Spinal cord (tissue), 10 donors: ENCODE measurements around the gene GABRE. TPM values are rescaled to one million over a fixed set of nuclear protein-coding genes. Genes with fewer than 3 reads are reported as not detected.

Source experiments
- DNase-seq, 6 donors: peaks; one replicate each; pipeline versions ENCODE4 v3.0.0 to v3.0.0-alpha.2; 2013 to 2015; ENCODE audit warnings: low spot score in 6 of 6, low read depth in 4 of 6
- H3K27ac ChIP-seq: one replicate; pipeline ENCODE4 v1.5.1; 2013; ENCODE audit warnings: low read depth, low read length, control low read depth
- H3K27me3 ChIP-seq: one replicate; pipeline ENCODE4 v1.6.1; 2013; ENCODE audit warnings: low read length; ENCODE audit not compliant: control insufficient read depth, insufficient read depth
- H3K36me3 ChIP-seq: one replicate; pipeline ENCODE4 v1.6.1; 2013; ENCODE audit warnings: low read length; ENCODE audit not compliant: control insufficient read depth, insufficient read depth
- H3K4me1 ChIP-seq: one replicate; pipeline ENCODE4 v1.6.1; 2013; ENCODE audit warnings: low read length; ENCODE audit not compliant: control insufficient read depth, insufficient read depth
- H3K4me3 ChIP-seq: one replicate; pipeline ENCODE4 v1.5.1; 2013; ENCODE audit warnings: low read depth, low read length, control low read depth
- H3K9me3 ChIP-seq: one replicate; pipeline ENCODE4 v1.6.1; 2013; ENCODE audit warnings: low read length; ENCODE audit not compliant: control insufficient read depth, insufficient read depth
- WGBS: methylation state at CpG from one replicate; pipeline ENCODE4 v1.1.5; 2013; ENCODE audit warnings: missing lambda C conversion rate; ENCODE audit not compliant: insufficient coverage; 5-methylcytosine and 5-hydroxymethylcytosine counted together
- polyA plus RNA-seq, 2 donors: library from polyadenylated mRNA; unstranded; fragments of 120-200 nt; gene quantifications; one replicate each; pipeline ENCODE4 v1.2.1, GENCODE V29; 2013; ENCODE audit not compliant: insufficient read length in 2 of 2
- total RNA-seq, 2 donors: library from RNA; depleted of rRNA in 1 of 2; stranded (reverse); fragments of 120-200 nt in 1 of 2; fragments of >200 nt in 1 of 2; gene quantifications; one replicate each; pipeline versions ENCODE4 v1.2.3 to v1.2.4, GENCODE V29; 2013 to 2014
- donor health status: healthy.

Gene GABRE
- total and polyA plus RNA-seq, 4 donors = 10.0 to 23.4 (median 14.9) TPM

- Histone ChIP-seq H3K27ac (no peak overlapping the region), H3K27me3 (no peaks in the 10 kb centered on the region), H3K4me1 (no peaks in the 10 kb centered on the region), H3K36me3 (no peaks in the 10 kb centered on the region), H3K4me3 (no peak overlapping the region), H3K9me3 (peaks cover 1% of the 10 kb centered on the region)
- WGBS = 43% methylated on average over 2 of the region's 4 CpGs
- no peak for DNase-seq
Observed at GRCh38 chrX:151985531-151985930, 11.1 kb upstream of the GABRE start.

- WGBS = 61% methylated on average over 4 of the region's 4 CpGs
- Histone ChIP-seq H3K9me3 (peaks cover 1% of the 10 kb centered on the region), H3K36me3 (no peaks in the 10 kb centered on the region), H3K27me3 (no peaks in the 10 kb centered on the region), H3K27ac (no peak overlapping the region), H3K4me3 (no peak overlapping the region), H3K4me1 (no peaks in the 10 kb centered on the region)
- DNase-seq = no peak
Observed at GRCh38 chrX:151984902-151985301, 10.4 kb upstream of the GABRE start.

- no peaks in the 10 kb centered on the region for H3K27me3 ChIP-seq
- no peaks in the 10 kb centered on the region for H3K36me3 ChIP-seq
- DNase-seq = no peak
- no peaks in the 10 kb centered on the region for H3K4me1 ChIP-seq
- no peak overlapping the region for H3K27ac ChIP-seq
- no peak overlapping the region for H3K4me3 ChIP-seq
- WGBS = 36% methylated on average over 2 of the region's 3 CpGs
- peaks cover 1% of the 10 kb centered on the region for H3K9me3 ChIP-seq
Observed at GRCh38 chrX:151984328-151984727, 9.9 kb upstream of the GABRE start.

- no peaks in the 10 kb centered on the region for H3K36me3 ChIP-seq
- no peak overlapping the region for H3K27ac ChIP-seq
- no peaks in the 10 kb centered on the region for H3K27me3 ChIP-seq
Observed at GRCh38 chrX:151983186-151983585, 8.7 kb upstream of the GABRE start.

GRCh38 chrX:151982222-151982621 lies 7.7 kb upstream of the GABRE start:
- no peaks in the 10 kb centered on the region for H3K27me3 ChIP-seq
- no CpG with 5 or more reads among the region's 3 CpGs for WGBS

More at GRCh38 chrX:151983186-151983585, 8.7 kb upstream of the GABRE start:
- peaks cover 1% of the 10 kb centered on the region for H3K9me3 ChIP-seq
- no peaks in the 10 kb centered on the region for H3K4me1 ChIP-seq
- DNase-seq = no peak
- H3K4me3 ChIP-seq = no peak overlapping the region

GRCh38 chrX:151981129-151981528 lies 6.7 kb upstream of the GABRE start:
- DNase-seq = no peak
- no peaks in the 10 kb centered on the region for H3K27me3 ChIP-seq
- no peak overlapping the region for H3K4me3 ChIP-seq
- H3K4me1 ChIP-seq = no peaks in the 10 kb centered on the region
- no peak overlapping the region for H3K27ac ChIP-seq
- WGBS = 33% methylated on average over 1 of the region's 2 CpGs
- H3K36me3 ChIP-seq = no peaks in the 10 kb centered on the region
- H3K9me3 ChIP-seq = no peaks in the 10 kb centered on the region

More at GRCh38 chrX:151982222-151982621, 7.7 kb upstream of the GABRE start:
- Histone ChIP-seq H3K4me3 (no peak overlapping the region), H3K4me1 (no peaks in the 10 kb centered on the region), H3K9me3 (peaks cover 1% of the 10 kb centered on the region), H3K36me3 (no peaks in the 10 kb centered on the region), H3K27ac (no peak overlapping the region)
- DNase-seq = no peak

GRCh38 chrX:151977923-151978322 lies 3.4 kb upstream of the GABRE start:
- Histone ChIP-seq H3K27me3 (peaks cover 13% of the 10 kb centered on the region), H3K4me1 (peaks cover 13% of the 10 kb centered on the region), H3K36me3 (no peaks in the 10 kb centered on the region), H3K4me3 (no peak overlapping the region), H3K9me3 (no peaks in the 10 kb centered on the region), H3K27ac (no peak overlapping the region)
- DNase-seq = no peak
- WGBS = 80% methylated on average over 1 of the region's 1 CpG

- peaks cover 13% of the 10 kb centered on the region for H3K4me1 ChIP-seq
- H3K4me3 ChIP-seq = no peak overlapping the region
- H3K36me3 ChIP-seq = no peaks in the 10 kb centered on the region
- no peaks in the 10 kb centered on the region for H3K9me3 ChIP-seq
- WGBS = 40% methylated on average over 5 of the region's 5 CpGs
- H3K27ac ChIP-seq = no peak overlapping the region
- H3K27me3 ChIP-seq = peaks cover 15% of the 10 kb centered on the region
- DNase-seq = no peak
Observed at GRCh38 chrX:151977009-151977408, 2.5 kb upstream of the GABRE start.

- Histone ChIP-seq H3K27ac (no peak overlapping the region), H3K27me3 (peaks cover 15% of the 10 kb centered on the region), H3K9me3 (no peaks in the 10 kb centered on the region), H3K4me3 (no peak overlapping the region), H3K4me1 (peaks cover 13% of the 10 kb centered on the region), H3K36me3 (no peaks in the 10 kb centered on the region)
- no peak for DNase-seq
- 86% methylated on average over 1 of the region's 5 CpGs for WGBS
Observed at GRCh38 chrX:151975736-151976275, 1.3 kb upstream of the GABRE start.

- Histone ChIP-seq H3K4me3 (no peak overlapping the region), H3K4me1 (peaks cover 13% of the 10 kb centered on the region), H3K27ac (no peak overlapping the region), H3K36me3 (no peaks in the 10 kb centered on the region), H3K9me3 (no peaks in the 10 kb centered on the region), H3K27me3 (peaks cover 15% of the 10 kb centered on the region)
- no peak for DNase-seq
- WGBS = 89% methylated on average over 5 of the region's 8 CpGs
Observed at GRCh38 chrX:151975228-151975593, 735 bp upstream of the GABRE start.
